GM12874 (cell line): ENCODE data around the gene TMEM91.
A peak's percentile ranks its signal among the peaks of the same experiment; 100 is the strongest.

Experiments used
- TF ChIP-seq, protein P1 (sequence below): IDR thresholded peaks from 2 replicates; pipeline ENCODE4 v1.5.1; 2011; ENCODE audit warnings: low read depth, mild to moderate bottlenecking, control low read depth, low read length, moderate library complexity; ENCODE audit not compliant: insufficient read depth

Gene TMEM91

DNA sequence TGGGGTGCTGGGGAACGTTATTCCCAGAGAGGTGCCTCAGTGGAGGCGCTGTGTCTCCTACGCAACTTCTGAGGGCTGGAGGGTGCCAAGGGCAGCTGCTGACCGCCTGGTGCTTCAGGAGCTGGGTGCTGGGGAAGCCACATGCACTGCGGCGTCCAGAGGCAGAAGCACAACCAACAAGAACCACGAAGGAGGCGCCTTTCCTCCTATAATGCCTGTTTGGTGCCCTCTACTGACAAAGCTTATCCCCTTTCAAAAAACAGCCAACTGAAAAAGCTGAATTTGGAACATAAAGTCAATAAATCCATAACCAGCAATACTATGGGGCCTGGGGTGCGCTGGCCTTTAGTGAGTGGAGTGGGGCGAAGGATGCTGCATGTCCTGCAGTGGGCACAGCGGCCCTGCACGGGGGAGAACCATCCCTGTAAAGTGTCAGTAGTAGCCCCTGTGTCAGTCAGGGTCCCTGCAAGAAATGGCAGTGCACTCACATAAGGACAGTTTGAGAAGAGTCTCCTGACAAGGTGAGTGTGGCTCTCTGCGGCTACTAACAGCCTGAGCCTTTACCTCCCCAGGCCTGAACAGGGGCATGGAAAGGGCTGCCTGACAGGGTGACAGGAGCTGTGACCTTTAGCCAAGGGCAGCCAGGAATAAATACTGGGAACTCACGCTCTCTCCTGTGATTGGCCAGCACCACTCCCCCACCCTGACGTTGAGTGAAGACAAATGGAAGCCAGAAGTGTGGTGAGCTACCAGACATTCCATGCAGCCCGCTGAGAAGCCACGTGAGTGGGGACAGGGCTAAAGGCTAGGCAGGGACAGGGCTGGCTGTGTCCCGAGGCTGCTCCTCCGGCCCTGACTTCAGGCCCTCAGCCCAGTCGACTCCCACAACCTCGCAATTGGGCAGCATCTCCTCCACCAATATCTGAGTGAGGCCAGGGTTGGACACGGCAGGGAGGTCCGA, 55.4 kb downstream of the TMEM91 start:
- TF ChIP-seq, protein P1, sequence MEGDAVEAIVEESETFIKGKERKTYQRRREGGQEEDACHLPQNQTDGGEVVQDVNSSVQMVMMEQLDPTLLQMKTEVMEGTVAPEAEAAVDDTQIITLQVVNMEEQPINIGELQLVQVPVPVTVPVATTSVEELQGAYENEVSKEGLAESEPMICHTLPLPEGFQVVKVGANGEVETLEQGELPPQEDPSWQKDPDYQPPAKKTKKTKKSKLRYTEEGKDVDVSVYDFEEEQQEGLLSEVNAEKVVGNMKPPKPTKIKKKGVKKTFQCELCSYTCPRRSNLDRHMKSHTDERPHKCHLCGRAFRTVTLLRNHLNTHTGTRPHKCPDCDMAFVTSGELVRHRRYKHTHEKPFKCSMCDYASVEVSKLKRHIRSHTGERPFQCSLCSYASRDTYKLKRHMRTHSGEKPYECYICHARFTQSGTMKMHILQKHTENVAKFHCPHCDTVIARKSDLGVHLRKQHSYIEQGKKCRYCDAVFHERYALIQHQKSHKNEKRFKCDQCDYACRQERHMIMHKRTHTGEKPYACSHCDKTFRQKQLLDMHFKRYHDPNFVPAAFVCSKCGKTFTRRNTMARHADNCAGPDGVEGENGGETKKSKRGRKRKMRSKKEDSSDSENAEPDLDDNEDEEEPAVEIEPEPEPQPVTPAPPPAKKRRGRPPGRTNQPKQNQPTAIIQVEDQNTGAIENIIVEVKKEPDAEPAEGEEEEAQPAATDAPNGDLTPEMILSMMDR = peak; percentile 22; the same call in 1 of the 2 replicates

DNA sequence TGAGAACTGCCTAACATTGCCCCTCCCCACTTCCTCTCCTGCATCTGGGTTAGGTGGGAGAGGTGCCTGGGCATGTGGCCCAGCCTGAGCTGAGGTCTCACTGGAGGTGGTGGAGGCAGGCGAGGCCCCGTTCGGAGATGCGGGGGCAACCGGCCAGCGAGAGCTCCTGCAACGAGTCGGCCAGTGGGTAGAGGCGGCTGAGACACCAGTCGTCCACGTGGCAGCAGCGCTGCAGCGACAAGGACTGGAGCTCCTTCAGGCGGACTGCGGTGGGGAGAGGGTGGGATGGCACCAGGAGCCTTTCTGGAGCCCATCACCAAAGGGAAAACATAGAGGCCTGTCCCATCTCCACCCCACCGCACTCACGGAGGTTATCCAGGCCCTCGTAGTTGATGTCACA, 56.8 kb downstream of the TMEM91 start:
- TF ChIP-seq, protein P1 = no peak
